Posterior vena cava (tissue), 2 donors: ENCODE data around the gene DIMT1. TPM values are rescaled to one million over a fixed set of nuclear protein-coding genes. Genes with fewer than 3 reads are reported as not detected.

Experiments used
- DNase-seq: peaks from one replicate; pipeline ENCODE4 v3.0.0-alpha.2; 2020; ENCODE audit warnings: low spot score
- intact Hi-C, 2 donors: fragments of 100-400 bp; cut with DNase I; formaldehyde crosslinking; loops; one replicate each; pipeline versions ENCODE4 v1.14.1 to v1.14.2; 2022 to 2023
- long read RNA-seq, 2 donors: library from polyadenylated mRNA; unstranded; transcript quantifications; one replicate each; pipeline ENCODE4 v2.0.0, GENCODE V29; 2020 to 2021
- total RNA-seq, 2 donors: library from RNA; stranded (reverse); fragmentation: NEBNext Ultra II Directional; extraction: Animal tissue kit (Norgen Biotek cat#: 25700); gene quantifications; one replicate each; pipeline ENCODE4 v1.2.1, GENCODE V29; 2021
- donor health status: DM: yes; HTN: yes; CAD: no.
- donor health status: DM: yes; HTN: yes; CAD: no.

The DIMT1 gene
- total RNA-seq: 10 to 100 TPM; 24.8 to 27.1 TPM
- long read RNA-seq, donor 1, transcript DIMT1-201 (12 exons, 2,859 nt): major isoform, 7 of 8 reads
- long read RNA-seq, donor 1, partial matches to known transcripts: 1 of 8 reads
- long read RNA-seq, donor 1, other reads (novel, unspliced or antisense): 0 of 8 reads
- long read RNA-seq, donor 2, transcript DIMT1-201 (12 exons, 2,859 nt): major isoform, 90 of 102 reads
- long read RNA-seq, donor 2, partial matches to known transcripts: 4 of 102 reads
- long read RNA-seq, donor 2, other reads (novel, unspliced or antisense): 7 of 102 reads

- peak; percentile 98 for DNase-seq
- intact Hi-C loops: no loop called here
Measured at GRCh38 chr5:62403411-62404250, at the start of gene DIMT1. Gene DIMT1, minus strand, starts transcription at chr5:62403905. Its CDS starts 133 bp downstream, at chr5:62403772.

GRCh38 chr5:62450259-62450658 lies 46.6 kb upstream of the DIMT1 start:
- intact Hi-C loops: no loop called here
- DNase-seq: no peak

DNA sequence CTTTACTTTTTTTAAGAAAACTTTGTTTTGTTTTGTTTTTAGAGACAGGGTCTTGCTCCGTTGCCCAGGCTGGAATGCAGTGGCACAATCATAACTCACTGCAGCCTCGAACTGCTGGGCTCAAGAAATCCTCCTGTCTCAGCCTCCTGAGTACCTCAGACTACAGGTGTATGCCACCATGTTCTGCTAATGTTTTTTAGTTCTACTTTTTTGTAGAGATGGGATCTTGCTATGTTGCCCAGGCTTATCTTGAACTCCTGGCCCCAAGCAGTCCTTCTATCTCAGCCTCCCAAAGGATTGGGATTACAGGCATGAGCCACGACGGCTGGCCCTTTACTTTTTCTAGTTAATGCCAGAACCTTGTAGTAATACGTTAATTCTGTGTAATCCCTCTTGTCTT lies 44.8 kb upstream of the DIMT1 start:
- no peak for DNase-seq
- intact Hi-C loops: no loop called here

- DNase-seq: no peak
- intact Hi-C loops: no loop called here
Measured at GRCh38 chr5:62432621-62433064, 28.9 kb upstream of the DIMT1 start.

DNA sequence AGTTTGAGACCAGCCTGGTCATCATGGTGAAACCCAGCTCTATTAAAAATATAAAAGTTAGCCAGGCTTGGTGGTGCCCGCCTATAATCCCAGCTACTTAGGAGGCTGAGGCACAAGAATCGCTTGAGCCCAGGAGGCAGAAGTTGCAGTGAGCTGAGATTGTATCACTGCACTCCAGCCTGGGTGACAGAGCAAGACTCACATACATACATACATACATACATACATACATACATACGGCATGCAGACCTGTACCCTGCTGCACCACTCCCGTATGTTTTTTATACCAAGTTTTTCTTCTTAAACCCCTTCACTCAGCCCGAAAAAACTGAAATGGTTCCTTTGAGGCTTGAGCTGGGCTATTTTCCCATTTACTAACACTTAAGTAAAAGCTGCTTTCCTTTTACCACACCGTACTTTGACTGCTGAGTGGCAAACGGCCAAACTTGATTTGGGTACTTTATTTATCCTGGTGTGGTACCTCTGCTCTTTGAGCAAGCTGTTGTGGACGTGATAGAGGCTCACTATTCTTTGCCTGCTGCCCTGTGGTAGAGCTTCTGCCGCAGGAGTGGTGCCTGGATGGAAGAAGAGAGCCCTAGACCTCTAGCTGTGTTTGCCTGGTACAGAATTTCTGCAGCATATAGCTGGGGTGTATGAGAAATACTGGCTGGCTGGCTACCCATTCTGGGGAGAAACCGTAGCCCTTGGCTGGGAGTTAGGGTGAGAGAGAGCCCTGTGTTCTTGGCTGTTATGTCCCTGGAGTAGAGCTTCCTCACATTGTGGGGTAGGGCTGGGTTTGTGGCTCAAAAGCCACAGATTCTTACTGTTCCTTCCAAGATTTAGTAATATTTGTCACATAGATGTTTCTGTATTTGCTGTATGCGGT lies 28.3 kb upstream of the DIMT1 start:
- DNase-seq: no peak
- intact Hi-C loops: no loop called here

- intact Hi-C loops: no loop called here
- DNase-seq: no peak
Measured at GRCh38 chr5:62424763-62425162, 21.1 kb upstream of the DIMT1 start.

DNA sequence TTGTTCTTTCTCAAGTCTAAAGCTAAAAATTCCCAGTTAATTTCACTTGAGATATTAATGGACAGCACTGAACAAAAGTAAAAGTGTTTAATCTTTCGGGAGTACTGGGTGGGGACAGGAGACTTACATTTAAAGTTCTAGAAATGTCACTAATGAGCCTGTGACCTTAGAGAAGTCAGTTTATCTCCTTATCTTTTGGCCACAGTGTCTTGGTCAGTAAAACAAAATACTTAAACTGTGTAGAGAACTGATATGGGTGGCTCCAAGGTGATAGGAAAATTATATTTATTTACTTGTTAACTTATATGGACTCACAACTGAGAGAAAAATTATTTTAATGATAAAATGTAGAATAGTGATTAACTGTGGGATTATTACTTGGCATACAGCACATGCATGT lies 17.7 kb upstream of the DIMT1 start:
- intact Hi-C loops: no loop called here
- DNase-seq: no peak

DNA sequence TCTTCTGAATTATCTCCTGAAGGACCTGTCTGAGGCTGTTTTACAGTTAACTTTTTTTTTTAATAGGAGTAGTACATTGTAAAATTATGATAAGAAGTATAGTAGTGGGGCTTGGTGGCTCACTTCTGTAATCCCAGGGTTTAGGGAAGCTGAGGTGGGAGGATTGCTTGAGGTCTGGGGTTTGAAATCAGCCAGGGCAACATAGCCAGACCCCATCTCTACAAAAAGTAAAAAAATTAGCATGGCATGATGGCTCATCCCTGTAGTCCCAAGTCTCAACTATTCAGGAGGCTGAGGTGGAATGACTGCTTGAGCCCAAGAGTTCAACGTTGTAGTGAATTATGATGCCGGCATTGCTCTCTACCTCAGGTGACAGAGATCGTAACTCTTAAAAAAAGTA lies 15.9 kb upstream of the DIMT1 start:
- no peak for DNase-seq
- intact Hi-C loops: no loop called here

DNA sequence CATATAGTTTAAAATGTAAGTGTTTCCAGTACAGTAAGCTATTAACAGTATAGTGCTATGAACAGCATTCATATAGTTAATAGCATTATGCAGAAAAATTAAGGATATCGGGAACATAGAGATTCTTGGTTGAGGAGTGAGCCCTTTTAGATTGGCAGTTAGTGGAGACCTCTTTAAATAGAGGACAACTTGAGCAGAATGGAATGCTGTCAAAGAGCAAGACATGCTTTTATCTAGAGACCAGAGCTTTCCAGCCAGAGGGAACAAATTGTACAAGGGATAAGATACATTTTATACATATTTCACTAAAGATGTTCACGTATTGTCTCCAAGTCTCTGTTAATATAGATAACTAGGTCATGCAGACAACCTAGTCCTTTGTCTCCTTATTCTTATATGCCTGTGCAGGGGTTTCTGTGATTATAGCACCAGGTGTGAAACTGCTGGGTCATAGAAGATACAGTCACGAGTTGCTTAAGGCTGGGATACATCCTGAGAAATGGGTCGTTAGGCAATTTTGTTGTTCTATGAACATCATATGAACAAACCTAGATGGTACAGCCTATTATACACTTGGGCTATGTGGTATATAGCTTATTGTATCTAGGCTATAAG lies 14.9 kb upstream of the DIMT1 start:
- intact Hi-C loops: no loop called here
- no peak for DNase-seq

DNA sequence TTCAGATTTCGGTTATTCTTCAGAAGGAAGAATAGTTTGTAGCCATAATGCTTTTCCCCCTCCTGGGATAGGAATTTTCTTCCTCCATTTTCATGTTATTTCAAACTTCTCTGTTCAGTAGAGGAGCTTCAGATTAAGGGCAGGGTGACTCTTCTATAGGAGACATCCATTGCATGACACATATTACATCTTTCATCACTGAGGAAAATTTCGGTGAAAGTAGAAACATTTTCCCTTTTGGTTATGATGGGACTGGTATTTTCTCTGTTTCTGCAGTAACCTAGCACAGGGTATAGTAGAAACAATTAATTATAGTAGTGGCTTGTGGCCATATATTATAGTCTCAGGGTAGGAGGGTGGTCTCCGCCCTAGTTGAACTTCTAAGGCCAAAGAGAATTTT lies 10.0 kb upstream of the DIMT1 start:
- intact Hi-C loops: no loop called here
- DNase-seq: no peak

- intact Hi-C loops: no loop called here
Measured at GRCh38 chr5:62412549-62413329, 9.0 kb upstream of the DIMT1 start, which contains the start of gene IPO11. Gene IPO11, plus strand, starts transcription at chr5:62412763. Its CDS starts 24,517 bp downstream, at chr5:62437280.

GRCh38 chr5:62395210-62395950 lies 8.3 kb downstream of the DIMT1 start:
- intact Hi-C loops: no loop called here
- DNase-seq: no peak

More at GRCh38 chr5:62412549-62413329, 9.0 kb upstream of the DIMT1 start, which contains the start of gene IPO11:
- DNase-seq: peak; percentile 99

GRCh38 chr5:62386824-62387223 lies 16.9 kb downstream of the DIMT1 start:
- intact Hi-C loops: no loop called here
- DNase-seq: no peak

DNA sequence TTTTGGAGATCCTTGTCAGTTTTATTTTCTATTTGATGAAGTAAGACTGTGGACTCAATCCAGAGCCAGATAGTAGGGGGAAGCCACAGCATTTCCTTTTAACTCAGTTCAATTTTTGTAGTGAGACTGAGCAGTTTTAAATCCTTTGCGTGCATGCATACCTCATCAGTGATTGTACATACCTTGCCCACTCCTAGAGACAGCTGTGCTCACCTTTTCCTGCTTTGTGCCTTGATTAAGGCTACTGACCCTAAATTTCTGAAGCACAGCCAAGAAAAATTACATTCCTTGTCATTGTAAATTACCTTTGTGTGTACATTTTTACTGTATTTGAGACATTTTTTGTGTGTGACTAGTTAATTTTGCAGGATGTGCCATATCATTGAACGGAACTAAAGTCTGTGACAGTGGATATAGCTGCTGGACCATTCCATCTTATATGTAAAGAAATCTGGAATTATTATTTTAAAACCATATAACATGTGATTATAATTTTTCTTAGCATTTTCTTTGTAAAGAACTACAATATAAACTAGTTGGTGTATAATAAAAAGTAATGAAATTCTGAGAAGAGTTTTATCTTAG lies 17.8 kb downstream of the DIMT1 start:
- intact Hi-C loops: no loop called here
- DNase-seq: no peak

DNA sequence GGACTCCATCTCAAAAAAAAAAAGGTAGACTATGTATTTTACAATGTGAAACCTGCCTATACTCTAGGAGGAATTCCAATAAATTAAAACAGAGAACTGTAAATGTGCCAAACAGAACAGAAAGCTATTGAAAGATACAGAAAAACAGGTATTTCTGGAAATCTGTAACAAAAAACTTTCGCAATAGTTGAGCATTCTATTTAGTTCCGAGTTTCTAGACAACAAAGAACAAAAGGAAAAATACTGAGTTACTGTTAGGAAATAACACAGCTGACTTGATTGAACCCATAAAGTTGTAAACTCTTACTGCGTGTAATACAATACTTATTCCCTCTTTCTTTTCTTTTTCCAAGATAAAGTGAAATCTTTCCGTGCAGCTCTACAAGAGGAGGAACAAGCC lies 18.6 kb downstream of the DIMT1 start:
- intact Hi-C loops: no loop called here
- DNase-seq: no peak

DNA sequence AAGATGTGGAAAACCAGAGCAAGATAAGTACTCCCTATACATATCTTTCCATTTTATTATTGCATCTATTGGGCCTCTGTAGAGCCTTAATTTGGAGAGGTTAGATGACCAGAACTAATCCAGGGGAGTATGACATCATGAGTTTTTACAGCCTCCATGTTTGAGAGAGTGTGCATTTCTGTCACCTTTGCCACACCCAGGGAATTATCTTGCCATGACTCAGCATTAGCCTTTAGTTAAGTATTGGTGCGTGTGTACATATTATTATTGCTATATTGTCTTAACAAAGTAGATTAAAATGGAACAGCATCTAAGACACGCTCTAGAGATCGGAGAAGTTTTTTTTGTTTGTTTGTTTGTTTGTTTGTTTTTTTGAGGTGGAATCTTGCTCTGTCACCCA lies 27.6 kb downstream of the DIMT1 start:
- intact Hi-C loops: no loop called here
- DNase-seq: no peak

DNA sequence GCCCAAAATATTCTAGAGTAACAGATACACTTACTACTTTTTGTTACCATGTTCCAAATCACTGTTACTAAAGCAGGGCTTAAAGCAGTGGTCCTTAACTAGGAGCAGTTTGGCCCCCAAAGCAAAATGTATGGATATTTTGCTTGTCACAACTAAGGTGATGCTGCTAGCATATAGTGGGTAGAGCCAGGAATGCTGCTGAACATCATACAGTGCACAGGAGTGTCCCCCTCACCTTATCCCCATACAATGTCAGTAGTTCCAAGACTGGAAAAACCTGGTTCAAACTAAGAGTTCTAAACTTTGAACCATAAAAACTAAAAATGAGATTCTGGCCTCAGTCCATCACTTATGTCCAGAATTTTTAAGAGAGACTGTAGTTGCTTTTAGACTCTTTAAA lies 28.1 kb downstream of the DIMT1 start:
- intact Hi-C loops: no loop called here

More for the DNA sequence above, 28.1 kb downstream of the DIMT1 start:
- DNase-seq: no peak
